CD4-positive, alpha-beta T cell treated with Interleukin-17A for 4 hours (primary cell): ENCODE data around the gene MMP24OS.
A peak's percentile ranks its signal among the peaks of the same experiment; 100 is the strongest.
"Not testable (repeated sequence)": the region's sequence is repeated elsewhere in the genome, so short reads cannot be mapped to it uniquely, and the experiment has no call there.

Source experiments
- DNase-seq: peaks from one replicate; pipeline ENCODE4 v3.0.0-alpha.2; 2020; ENCODE audit warnings: mixed read lengths

The MMP24OS gene

DNA sequence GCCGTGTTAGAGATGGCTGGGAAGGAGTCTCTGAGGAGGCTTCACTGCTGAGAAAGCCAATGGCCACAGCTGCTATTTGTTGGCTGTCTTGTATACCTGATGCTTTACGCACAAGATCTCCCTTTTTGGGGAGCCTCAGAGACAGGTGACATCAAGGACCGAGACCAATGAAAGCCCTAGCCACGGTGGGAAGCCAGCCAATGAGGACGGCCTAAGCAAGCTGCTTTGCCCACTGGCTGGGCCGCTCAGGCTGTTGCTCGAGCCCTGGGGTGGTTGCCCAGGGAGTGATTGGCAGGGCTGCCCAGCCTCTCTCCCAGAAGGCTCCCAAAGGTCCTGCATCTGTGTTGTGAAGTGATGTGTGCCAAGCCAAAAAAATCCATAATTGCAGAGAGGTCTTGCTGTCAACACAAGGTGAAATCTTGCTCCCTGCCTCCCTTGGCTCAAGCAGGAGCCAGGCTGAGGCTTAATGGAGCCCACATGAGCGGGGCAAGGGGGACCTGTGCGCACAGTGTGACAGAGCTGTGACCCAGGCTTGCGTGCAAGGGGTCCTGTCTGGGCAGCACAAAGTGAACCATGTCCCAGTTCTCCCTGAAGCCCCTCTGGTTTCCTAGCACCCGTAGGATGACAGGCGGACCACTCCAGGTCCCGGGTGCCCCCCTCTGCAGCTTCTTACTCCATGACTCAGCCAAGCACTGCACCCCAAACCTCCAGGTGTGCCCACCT lies 4.3 kb downstream of the MMP24OS start:
- no peak for DNase-seq

DNA sequence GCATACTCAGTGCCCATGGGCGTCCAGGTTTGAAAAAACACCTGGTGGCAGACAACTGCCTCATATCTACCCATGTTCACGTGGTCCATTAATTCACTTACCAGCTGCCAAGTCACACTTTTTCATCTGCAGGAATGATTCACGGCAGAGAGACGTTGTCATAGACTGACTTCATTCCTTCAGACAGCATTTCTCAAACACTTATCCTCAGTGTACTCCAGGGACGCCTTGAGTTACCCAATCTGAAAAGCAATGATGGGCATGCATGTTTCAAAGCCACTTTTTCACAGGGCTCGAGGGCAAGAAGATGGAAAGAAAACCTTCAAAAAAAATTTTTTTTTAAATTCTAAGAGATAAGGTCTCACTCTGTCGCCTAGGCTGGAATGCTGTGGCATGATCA lies 6.0 kb downstream of the MMP24OS start:
- no peak for DNase-seq

DNA sequence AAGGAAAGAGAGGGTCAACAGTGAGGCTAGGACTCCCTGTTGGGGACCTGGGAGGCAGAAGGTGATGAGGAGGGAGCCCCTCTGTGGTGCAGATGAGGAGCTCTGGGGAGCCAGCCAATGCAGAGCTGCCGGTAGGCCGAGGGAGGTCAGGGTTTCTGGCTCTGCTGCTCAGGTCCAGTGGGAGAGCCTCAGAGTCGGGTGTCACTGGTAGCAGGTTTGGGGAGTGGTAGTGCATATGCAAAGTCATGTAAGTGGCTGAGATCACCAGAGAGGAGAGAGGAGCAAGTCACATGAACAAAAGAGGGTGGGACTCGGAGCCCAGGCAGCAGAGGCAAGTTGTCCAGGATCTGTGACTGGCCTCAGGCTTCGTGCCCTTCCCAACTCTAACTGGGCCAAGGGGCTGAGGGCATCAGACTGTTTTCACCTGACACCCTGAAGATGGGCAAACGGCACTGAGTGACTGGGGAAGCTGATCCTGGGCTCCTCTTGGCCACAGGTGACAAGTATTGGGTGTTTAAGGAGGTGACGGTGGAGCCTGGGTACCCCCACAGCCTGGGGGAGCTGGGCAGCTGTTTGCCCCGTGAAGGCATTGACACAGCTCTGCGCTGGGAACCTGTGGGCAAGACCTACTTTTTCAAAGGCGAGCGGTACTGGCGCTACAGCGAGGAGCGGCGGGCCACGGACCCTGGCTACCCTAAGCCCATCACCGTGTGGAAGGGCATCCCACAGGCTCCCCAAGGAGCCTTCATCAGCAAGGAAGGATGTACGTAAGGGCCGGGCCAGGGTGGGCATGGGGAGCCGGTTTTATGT lies 6.6 kb downstream of the MMP24OS start:
- no peak for DNase-seq

DNA sequence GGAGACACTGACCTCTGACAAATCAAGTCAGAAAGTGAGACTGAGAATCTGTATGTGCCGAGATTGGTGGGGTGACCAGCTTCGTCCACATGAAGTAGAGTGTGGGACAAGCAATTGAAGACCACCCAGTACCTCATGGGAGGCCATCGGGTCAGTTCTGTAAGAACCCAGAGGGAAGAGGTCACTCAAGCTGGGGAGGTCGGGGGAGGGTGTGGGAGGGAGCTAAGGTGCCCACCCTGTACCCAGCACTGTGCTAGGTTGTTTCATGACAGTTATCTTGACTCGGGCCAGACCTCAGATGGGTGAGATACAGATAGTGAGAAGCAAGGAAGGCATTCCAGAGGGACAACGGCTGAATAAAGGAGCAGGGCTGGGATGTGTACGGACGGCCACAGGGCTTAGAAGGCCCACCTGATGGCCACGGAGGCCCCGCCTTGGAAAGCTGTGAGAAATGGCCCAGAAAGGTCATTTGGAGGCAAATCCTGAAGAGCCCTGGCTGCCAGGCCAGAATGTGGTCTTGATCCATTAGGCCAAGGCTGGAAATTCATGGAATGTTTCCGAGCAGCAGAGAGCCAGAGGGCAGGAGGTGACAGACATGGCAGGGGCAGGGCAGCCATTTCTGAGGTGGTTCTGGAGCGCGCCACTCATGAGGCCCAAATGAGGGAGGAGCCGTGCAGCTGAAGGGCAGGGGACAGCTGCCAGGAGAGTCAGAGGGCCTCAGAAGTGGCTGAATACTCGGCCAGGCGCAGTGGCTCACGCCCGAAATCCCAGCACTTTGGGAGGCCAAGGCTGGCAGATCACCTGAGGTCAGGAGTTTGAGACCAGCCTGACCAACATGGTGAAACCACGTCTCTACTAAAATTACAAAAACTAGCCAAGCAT lies 7.7 kb downstream of the MMP24OS start:
- no peak for DNase-seq

DNA sequence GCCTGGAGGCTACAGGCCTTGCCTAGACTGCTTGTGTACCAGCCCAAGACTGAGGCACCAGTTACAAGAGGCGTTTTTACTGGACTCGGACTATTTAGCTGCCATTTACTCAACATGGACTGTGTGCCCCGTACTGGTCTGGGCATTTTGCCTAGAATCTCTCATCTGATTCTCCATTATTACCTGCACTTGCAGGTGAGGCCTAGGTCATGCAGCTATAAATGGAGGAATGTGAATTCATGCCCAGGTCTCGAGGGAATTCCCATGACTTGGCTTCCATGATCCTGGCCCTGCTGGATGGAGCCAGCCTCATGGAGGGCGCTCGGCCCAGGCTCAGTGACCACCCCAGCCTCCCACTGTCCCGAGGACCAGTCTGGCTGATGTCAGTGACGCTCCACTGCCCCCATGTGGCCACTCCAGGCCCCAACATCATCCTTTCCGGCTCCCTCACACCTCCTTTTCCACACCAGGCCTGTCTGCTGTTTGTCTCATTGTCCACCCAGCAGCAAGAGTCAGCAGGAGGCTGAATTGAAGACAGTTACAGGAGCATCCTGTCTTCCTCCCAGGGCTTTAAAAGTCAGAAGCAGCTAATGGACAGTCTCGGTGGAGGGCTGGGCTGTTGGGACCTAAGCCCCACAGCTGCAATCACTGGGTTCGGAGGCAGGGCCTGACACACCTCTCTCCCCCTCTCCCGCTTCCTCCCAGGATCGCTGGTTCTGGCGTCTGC lies 8.7 kb downstream of the MMP24OS start:
- DNase-seq = peak; percentile 64

DNA sequence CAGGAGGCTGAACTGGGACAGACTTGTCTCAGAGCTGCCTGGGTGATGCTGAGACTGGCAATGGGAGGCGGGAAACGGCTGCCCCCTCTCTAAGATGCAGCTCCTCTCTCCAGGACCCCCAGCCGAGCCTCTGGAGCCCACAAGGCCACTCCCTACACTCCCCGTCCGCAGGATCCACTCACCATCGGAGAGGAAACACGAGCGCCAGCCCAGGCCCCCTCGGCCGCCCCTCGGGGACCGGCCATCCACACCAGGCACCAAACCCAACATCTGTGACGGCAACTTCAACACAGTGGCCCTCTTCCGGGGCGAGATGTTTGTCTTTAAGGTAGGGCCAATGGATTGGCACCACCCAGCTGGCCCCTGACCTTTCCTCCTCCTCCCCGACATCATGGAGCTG lies 10.8 kb downstream of the MMP24OS start:
- no peak for DNase-seq

DNA sequence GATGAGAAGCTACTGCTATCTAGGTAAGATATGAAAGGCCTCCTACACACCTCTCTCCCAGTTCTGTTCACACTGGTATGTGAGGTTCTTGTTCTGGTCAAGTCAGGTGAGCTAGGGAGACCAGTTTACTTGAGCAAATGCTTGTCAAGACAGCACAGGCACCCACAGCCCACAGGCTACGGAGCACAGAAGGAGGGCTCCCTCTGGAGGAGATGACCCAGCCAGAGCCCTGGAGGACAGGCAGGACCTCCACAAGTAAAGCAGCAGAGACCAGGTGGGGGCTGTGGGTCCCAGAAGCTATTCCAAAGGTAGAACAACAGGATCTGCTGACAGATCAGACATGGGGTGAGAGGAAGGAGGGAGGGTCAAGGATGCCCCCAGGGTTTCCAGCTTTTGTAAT lies 13.2 kb downstream of the MMP24OS start:
- no peak for DNase-seq

DNA sequence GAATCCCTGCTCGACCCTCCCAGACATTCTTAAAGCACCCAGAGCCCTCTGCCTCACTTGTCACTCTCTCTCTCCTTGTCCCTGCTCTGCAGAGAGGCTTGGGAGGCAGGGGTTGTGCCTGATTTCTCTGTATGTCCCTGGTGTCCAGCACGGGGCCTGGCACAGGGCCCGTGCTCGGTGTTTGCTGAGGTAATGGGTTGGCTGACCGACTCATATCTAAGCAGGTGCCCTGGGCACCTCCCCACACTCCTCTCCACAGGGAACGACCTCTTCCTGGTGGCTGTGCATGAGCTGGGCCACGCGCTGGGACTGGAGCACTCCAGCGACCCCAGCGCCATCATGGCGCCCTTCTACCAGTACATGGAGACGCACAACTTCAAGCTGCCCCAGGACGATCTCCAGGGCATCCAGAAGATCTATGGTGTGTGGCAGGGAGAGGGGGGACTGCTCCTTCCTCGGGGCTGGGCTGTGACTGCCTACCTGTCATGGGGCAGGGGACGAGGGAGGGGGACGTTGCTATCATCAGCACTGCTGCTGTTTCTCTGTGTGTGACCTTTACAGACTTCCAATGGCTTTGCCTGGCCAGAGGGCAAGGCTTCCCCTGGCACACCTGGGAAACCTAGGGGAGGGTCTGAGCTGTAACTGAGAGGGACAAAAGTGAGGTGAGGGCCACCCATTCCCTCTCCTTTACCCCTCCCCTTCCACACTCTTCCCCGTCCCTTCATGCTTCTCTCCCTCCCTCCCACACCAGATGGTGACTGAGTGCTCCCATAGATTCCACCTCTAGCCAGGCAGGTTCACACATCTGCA lies 14.2 kb downstream of the MMP24OS start:
- no peak for DNase-seq

DNA sequence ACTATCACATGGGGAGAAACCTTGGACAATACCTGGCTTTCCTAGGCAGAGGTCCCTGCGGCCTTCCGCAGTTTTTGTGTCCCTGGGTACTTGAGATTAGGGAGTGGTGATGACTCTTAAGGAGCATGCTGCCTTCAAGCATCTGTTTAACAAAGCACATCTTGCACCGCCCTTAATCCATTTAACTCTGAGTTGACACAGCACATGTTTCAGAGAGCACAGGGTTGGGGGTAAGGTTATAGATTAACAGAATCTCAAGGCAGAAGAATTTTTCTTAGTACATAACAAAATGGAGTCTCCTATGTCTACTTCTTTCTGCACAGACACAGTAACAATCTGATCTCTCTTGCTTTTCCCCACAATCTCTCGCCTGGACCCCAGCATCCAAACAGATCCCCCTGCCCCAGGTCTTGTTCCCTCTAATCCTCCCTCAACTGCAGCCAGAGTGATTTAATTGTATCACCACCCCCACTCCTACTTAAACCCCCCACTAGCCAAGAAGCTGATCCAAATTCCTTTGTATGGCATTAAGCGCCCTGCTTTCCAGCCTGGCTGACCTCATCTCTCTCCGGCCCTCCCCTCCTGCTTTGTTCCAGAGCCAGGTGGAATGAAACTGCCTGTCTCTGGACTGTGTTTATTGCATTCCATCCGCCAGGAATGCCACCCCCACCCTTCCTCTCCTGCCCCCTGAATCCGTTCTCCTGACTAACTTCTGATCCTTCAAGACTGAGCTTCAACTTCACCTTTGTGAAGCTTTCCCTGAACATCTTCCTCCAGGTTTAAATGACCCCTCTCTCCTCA lies 15.0 kb downstream of the MMP24OS start:
- DNase-seq = not testable (repeated sequence)

DNA sequence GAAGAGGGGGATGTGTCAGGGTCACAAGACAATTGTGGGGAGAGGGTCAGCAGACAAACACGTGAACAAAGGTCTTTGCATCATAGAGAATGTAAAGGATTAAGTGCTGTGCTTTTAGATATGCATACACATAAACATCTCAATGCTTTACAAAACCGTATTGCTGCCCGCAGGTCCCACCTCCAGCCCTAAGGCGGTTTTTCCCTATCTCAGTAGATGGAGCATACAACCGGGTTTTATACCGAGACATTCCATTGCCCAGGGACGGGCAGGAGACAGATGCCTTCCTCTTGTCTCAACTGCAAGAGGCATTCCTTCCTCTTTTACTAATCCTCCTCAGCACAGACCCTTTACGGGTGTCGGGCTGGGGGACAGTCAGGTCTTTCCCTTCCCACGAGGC lies 15.6 kb downstream of the MMP24OS start:
- not testable (repeated sequence) for DNase-seq

DNA sequence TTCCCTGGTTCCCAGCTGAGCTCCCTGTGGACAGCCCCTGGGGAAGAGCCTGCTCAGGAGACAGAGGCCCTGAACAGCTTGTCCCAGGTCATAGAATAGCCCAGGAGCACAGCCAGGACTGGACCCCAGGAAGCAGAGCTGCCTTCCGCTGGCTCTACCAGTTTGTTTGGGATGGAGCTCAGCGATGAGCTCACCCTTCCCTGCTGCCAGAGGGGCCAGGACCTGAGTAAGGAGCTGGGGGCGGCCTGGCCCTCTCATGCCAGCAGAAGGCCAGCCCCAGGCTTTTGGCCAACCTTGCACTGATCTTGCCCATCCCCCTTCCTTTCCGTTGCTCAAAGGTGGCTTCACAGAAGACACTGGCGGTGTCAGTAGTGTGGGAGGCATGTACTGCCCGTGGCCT lies 17.5 kb downstream of the MMP24OS start:
- no peak for DNase-seq

DNA sequence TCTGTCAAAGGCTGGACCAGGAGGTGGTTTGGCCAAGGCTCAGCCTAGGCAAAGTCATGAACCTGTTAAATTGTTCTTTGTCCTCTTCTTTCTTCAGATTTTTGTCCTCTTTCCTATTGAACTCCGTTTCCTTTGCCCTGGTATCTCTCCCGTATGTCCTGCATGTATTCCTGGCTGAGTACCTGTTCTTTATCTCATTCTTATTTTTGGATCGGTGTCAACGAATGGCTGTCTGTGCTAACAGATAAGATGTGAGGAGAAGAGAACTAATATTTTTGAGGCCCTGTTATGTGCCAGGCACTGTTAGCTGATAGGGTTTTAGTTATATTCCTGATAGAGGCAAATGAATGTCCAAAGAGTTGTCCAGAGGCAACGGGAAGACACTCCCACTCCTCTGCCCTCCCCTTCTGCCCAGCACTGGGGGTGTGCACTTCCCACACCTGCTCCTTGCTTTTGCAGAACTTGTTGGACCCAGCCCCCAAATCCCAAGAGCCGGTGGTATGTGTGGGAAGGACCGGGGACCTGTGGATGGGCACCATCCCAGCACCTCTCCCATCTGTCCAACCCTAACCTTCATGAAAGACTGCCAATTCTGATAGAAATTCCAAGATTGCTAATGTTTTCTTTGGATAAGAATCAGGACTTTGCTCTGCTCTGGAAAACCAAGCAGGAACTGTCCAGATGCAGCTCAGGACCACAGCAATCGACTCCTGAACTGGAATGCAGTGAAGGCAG lies 20.6 kb downstream of the MMP24OS start:
- no peak for DNase-seq

DNA sequence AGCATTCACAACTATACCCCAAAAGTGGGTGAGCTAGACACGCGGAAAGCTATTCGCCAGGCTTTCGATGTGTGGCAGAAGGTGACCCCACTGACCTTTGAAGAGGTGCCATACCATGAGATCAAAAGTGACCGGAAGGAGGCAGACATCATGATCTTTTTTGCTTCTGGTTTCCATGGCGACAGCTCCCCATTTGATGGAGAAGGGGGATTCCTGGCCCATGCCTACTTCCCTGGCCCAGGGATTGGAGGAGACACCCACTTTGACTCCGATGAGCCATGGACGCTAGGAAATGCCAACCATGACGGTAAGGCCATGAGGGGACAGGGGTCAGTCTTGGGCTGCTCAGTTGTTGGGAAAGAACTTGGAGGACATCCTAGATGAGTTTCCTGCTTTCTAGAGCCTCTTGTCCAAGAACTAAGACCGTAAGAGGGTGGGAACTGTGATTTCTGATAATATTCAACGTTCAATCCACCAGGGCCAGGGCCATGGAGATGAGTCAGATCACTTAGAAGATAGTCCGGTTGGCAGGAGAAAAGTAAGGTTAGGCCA lies 23.4 kb downstream of the MMP24OS start:
- DNase-seq = no peak

DNA sequence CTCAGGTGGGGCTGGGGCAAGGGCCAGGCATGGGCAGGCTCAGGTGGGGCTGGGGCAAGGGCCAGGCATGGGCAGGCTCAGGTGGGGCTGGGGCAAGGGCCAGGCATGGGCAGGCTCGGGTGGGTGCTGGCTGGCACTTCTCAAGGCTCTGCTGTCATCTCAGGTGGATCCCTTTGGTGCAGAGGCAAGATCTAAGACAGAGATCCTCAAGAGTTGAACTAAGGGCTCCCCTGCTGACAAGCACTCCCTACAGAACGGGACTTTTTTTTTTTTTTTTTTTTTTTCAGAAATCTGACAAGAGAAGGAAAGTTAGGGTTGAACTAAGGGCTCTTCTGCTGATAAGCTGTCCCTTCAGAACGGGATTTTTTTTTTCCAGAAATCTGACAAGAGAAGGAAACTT lies 24.9 kb downstream of the MMP24OS start:
- no peak for DNase-seq

DNA sequence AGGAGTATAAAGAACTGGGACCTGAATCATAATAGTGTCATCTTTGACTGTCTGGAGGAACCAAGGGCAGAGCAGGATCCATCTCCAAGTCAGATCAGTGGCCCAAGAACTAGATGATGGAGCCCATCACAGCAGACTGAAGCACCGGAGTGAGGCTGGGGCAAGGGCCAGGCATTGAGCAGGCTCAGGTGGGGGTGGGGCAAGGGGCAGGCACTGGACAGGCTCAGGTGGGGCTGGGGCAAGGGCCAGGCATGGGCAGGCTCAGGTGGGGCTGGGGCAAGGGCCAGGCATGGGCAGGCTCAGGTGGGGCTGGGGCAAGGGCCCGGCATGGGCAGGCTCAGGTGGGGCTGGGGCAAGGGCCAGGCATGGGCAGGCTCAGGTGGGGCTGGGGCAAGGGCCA lies 25.3 kb downstream of the MMP24OS start:
- DNase-seq = not testable (repeated sequence)

DNA sequence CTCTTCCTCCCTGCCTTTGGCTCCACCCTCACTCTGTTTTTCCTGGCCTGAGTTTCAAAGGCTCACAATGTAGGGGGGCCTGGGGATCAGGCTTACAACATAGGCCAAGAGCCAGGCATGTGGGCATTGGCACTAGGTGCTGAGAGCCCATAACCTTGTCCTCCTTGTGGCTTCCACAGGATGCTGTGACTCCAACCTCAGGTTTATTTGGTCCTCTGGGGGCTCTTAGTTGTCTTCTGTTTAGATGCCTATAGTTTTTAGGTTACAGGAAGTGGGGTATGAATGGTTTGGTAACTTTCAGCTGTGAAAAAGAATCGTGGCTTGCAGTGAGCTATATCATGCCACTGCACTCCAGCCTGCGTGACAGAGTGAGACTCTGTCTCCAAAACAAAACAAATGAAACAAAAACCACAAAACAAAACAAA lies 25.9 kb downstream of the MMP24OS start:
- DNase-seq = peak; percentile 32

DNA sequence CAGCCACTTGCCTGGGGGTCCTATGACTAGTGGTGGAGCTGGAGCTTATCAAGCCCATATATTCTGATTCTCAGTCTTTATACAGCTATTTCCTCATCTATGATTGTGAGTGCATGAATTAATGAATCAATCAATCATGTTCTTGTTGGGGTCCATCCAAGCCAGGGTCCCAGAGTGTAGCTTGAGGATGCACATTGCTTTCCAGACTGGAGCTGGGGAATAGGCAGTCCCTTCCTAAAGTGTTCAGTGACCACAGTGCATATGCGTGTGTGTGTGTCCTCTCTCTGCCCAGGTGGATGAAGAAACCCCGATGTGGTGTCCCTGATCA lies 26.3 kb downstream of the MMP24OS start:
- DNase-seq = no peak

DNA sequence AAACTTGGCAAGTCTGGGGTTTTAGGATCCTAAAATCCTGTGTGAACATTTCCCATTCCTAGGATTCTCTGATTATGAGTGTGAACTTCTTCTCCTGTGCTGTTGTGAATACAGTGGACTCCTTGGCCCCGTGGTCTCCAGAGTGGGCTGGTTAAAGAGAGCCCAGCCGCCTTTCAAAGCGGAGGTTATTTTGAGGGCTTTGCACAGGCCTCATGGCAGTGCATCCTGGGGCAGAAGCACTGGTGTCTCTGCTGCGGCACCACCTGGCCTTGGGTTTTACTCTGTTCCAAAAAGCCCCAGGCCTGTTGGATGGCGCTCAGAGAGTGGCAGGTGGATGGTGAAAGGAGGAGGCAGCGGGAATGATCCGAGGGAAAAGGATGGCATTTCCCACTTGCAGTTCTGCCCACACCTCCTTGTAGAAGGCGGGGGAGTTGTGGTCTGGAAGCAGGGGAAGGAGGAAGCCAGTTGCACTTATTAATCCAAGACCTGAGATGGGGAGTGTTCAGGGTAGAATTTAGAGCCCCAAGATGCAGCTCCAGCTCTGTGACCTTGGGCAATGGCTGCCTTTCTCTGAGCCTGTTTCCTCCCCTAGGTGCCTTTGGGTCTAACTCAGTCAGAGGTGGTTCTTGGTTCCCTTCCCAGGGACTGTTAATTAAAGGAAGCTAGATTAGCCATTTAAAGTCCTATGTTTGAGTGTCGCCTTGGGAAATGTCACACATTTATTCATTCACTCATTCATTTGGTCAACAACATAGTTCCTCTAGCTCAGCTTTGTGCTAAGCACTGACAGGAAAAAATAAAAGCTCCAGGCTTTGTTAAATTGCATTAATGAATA lies 29.1 kb downstream of the MMP24OS start:
- no peak for DNase-seq

DNA sequence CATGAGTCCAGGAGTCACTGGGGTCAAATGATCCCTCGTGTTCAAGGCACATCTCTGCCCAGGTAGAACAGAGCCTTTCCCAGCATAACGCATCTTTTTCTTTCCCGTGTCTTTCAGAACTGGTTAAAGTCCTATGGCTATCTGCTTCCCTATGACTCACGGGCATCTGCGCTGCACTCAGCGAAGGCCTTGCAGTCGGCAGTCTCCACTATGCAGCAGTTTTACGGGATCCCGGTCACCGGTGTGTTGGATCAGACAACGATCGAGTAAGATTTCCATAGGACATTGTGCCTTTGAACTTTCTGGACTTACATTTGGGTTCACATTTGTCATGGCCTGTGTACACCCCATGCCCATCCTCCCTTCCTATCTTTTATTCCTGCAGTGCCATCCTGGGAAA lies 31.2 kb downstream of the MMP24OS start:
- DNase-seq = no peak
